Nephron (organoid): ENCODE data around the gene PCNX4.

Experiments
- H3K27ac Mint-ChIP-seq, 3 experiments: 2 replicates each; pipeline ENCODE4 v1.8.0; 2020; ENCODE audit warnings: mixed read lengths in 3 of 3, mild to moderate bottlenecking in 2 of 3, moderate library complexity in 1 of 3
- H3K27me3 Mint-ChIP-seq: 2 replicates; pipeline ENCODE4 v1.8.0; 2021; ENCODE audit warnings: low read depth, mild to moderate bottlenecking, moderate library complexity, mixed read lengths
- H3K36me3 Mint-ChIP-seq: 2 replicates; pipeline ENCODE4 v1.8.0; 2020; ENCODE audit warnings: low read depth, mixed read lengths
- H3K4me1 Mint-ChIP-seq: 2 replicates; pipeline ENCODE4 v1.8.0; 2020; ENCODE audit warnings: mixed read lengths
- H3K4me3 Mint-ChIP-seq, 3 experiments: 2 replicates each; pipeline ENCODE4 v1.8.0; 2020; ENCODE audit warnings: mild to moderate bottlenecking in 3 of 3, mixed read lengths in 3 of 3, moderate library complexity in 2 of 3
- H3K9me3 Mint-ChIP-seq: 2 replicates; pipeline ENCODE4 v1.8.0; 2020; ENCODE audit warnings: mixed read lengths
- TF ChIP-seq, protein P1 (sequence below), 3 experiments: fragments of 200-600 bp; sonication (generic); IDR thresholded peaks; one replicate each; pipeline ENCODE4 v1.5.0; 2021; ENCODE audit warnings: antibody characterized with exemption in 3 of 3; ENCODE audit not compliant: unreplicated experiment in 3 of 3

The PCNX4 gene

DNA sequence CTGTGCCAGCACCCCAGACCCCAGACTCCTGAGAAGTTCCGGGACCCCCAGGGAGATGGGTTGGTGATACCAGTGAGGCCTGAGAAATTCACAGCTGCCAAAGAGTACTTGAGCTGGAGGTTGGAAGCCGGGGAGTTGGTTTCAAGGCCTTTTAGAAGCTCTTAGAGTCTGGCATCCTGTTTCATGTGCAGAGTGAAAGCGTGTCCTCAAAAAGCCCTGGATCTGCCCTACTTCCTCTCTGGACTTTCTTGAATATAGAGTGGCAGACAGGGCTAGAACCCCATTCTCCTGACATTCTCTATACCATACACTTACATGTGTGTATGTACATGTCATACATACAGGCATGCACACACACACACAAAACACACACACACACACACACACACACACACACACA lies 126.0 kb downstream of the PCNX4 start:
- Mint-ChIP-seq H3K4me3 (no peak overlapping the region), H3K9me3 (no peaks in the 10 kb centered on the region), H3K36me3 (no peaks in the 10 kb centered on the region), H3K27ac (no peak overlapping the region), H3K27me3 (no peaks in the 10 kb centered on the region), H3K4me1 (peaks cover 7% of the 10 kb centered on the region)
- TF ChIP-seq, protein P1, sequence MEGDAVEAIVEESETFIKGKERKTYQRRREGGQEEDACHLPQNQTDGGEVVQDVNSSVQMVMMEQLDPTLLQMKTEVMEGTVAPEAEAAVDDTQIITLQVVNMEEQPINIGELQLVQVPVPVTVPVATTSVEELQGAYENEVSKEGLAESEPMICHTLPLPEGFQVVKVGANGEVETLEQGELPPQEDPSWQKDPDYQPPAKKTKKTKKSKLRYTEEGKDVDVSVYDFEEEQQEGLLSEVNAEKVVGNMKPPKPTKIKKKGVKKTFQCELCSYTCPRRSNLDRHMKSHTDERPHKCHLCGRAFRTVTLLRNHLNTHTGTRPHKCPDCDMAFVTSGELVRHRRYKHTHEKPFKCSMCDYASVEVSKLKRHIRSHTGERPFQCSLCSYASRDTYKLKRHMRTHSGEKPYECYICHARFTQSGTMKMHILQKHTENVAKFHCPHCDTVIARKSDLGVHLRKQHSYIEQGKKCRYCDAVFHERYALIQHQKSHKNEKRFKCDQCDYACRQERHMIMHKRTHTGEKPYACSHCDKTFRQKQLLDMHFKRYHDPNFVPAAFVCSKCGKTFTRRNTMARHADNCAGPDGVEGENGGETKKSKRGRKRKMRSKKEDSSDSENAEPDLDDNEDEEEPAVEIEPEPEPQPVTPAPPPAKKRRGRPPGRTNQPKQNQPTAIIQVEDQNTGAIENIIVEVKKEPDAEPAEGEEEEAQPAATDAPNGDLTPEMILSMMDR (IDR thresholded peaks at IDR 0.05; ENCODE audit: unreplicated experiment in 3 of 3): no peak
